SKM-1 (cell line): ENCODE measurements around the gene KLK10.

Source experiments
- DNase-seq: peaks from one replicate; lab custom pipeline; 2025; ENCODE audit not compliant: unreplicated experiment; lab: John Stamatoyannopoulos, UW

The KLK10 gene

DNA sequence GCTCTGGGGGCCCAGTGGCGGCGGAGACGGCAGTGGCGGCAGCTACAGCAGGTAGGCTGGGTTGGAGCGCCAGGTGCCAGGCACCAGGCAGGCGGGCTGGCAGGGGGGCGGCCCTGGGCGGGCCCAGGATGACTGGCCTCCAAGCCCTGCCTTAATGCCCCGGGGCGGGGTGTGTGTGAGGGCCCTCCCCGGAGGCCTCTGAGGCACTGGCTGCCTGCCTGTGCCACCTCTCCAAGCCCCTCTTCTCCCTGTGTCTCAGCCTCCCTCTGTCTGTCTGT lies 7.0 kb upstream of the KLK10 start, which contains the start of gene KLK11:
KLK11 (minus strand) TSS at position 63 of the 278 bp plus-strand sequence. CDS start 985 bp downstream, outside the sequence.
- DNase-seq, result no peak

DNA sequence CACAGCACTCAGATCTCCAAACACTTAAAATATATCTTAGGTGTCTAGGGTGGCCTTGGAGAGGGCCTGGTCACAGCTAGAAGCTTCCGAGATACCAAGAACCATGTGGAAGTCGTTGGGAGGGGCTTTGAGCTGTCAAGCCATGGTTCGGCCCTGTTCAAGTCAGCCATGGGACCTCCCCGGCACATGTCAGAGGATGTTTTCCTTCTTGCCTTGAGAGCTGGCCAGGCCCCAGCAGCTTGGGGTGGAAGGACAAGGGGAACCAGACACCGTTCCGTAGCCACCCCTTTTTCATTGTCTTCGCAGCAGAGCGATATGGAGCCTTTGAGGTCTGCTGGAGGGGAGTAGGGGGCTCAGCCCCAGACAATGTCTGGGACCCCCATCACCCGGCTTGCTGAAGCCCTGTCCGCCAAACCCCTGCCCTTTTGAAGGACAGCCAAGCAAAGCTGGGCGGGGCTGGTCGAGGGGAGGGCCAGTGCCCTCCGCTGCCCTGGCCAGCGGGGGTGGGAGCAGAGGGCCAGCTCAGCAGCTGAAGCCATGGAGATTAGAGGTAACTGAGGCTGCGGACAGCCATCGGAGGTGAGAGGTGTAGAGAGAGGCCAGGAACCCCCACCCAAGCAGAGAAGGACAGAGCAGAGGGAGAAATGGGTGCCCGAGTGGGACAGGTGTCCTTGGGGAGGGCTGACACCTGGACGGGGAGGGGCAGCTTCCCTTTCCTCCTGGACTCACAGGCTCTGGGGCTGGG lies 6.5 kb upstream of the KLK10 start:
- DNase-seq, result no peak

DNA sequence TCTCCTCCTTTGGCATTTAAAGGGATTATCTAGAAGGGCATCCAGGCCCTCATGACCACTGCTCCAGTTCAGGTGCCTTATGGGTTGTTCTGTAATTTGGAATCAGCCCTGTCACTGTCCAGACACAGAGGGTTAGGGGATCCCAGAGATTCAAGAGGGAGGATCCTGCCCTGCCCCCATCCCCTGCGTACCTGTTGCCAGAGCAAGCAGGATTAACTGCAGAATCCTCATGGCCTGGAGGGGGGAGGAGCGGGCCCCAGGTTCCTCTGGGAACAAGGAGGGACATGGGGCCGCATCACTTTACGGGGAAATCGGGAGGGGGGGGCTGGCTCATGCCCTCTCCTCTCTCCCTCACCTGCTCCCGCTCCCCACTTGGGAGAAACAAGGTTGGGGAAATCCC lies 5.9 kb upstream of the KLK10 start:
- no peak for DNase-seq

DNA sequence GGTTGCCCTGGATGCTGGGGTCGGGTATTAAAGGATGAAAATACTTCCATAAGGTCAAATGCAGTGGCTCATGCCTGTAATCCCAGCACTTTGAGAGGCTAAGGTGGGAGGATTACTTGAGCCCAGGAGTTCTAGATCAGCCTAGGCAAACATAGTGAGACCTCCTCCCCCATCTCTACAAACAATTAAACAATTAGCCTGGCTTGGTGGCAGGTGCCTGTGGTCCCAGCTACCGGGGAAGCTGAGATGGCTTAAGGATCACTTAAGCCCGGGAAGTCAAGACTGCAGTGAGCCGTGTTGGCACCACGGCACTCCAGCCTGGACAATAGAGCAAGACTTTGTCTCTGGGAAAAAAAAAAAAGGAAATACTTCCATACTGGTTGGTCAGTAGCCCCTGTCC lies 5.4 kb upstream of the KLK10 start:
- DNase-seq, result no peak

DNA sequence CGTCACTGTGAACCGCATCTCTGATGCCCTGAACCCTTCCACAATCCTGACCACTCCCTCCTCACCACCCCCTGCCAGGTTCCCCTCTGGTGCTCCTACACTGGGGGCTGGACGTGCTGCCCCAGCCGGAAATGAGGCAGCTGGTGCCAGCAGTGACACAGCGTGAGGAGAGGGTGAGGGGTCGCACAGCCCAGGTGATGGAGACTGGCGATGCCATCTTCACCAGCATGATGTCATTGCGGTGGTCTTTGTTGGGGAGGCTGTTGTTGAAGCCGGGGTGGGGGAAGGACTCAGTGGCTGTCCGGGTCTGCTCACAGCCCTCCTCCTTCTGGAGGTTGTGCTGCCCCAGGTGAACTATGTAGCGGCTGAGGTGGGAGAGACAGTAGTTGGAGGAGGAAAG lies 4.4 kb upstream of the KLK10 start:
- DNase-seq, result no peak

DNA sequence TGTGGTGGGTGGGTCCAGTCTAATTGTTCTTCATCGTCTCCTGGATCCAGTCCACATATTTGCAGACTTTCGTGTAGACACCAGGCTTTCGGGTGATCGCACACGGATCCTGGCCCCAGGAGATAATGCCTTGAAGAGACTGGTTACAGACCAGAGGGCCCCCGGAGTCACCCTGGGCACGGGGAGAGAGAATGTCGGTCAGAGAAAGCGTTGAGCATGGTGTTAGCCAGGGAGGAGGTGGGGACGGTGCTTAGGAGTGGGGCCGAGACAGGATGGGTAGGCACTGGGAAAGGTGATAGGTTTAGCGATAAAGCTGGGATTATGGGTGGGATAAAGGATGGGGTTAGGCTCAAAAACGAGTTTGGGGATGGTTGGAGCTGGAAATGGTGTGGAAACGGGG lies 3.0 kb upstream of the KLK10 start:
- DNase-seq, result no peak

DNA sequence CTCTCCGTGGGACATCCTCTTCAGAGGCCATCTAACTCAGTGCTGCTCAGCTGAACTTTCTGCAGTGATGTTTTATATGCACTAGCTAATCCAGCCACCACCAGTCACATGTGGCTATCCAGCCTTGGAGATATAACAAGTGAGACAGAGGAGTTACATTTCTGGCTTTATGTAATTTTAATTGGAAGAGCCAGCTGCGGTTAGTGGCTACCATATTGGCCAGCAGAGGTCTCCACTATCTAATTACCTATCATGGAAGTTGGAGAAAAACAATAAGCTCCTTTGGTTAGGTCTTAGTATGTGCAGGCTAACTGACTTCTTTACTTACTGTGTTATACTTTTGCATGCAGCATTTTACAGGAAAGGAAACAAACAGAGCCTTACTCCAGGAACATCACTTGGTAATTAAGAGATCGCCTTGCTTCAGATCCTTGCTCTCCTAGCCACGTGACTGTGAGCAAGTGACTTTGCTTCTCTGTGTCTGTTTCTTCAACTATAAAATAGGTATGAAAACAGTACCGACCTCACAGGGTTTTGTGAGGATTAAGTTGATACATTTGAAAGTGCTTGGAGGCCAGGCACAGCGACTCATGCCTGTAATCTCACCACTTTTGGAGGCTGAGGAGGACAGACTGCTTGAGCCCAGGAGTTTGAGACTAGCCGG lies 1.6 kb upstream of the KLK10 start:
- no peak for DNase-seq

DNA sequence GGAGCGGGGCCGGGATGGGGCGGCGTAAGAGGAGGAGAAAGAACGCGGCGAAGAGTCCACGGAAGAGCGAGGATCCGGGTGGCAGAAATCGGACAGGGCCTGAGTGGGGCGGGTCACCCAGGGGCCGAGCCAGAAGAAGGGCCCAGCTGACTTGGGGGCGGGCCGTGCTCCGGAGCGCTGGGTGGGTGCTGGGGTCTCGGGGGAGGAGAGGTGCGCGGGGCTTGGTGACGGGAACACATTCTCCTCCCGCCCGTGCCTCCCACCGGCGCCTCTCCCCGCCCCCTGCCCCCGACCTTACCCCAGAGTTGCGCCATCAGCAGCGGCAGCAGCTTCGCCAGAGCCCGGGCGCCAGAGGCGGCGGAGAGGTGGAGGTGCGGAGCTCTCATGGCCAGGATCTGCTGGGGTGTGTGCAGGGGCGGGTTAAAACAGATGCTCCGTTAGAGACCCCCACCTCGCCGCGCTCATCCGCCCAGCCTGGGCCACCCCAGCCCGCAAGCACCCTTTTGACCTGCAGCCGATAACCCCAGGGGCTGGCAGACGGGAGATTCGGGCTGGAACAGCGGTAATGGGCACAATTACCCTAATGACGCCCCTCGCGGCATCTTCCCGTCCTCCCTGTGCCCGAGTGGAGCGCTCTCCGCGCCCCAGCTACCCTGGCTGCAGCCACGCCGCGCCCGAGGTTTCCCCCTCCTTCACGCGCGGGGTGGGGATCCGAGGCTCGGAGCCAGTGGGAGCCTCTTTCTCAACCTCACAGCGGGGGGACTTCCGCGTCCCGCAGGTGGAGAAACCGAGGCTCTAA lies 565 bp downstream of the KLK10 start:
- no peak for DNase-seq

DNA sequence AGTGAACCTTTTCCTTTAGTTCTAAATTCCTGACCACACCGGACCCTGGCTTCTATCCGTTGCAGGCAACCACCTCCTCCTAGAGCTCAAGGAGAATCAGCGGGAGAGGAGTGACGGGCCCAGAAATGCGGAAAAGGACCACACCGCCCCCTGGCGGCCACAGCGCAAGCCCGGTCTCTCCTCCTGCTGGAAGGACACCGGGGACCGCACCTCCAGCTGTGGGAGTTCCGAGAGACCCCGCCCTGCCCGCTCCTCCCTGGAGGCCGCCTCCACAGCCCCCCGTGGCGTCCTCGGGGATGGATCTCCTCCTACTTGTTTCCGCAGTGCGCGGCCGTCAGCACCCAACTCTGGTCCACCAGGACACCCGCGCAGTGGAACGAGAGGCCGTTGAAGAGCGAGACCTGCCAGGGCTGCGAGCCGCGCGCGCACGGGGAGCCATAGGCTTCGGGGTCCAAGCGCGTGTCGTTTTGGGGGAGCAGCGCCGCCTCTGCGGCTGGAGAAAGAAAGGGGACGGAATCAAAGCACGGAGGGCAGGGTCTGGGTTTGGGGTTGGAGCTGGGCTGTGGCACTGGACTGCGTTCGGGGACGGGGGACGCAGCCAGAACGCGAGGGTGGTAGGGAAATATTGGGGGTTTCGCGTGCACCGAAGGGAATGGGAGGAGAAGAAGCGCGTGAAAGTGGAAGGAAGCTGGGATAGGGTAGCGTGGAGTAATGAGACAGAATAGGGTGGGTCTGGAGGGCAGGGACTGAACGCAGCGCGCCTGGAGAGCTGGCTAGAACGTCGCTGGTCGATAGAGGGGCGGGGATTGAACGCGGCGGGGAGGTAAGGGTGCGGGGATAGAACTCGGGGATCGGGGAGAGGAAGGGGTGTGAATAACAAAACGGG lies 2.5 kb downstream of the KLK10 start:
- no peak for DNase-seq

DNA sequence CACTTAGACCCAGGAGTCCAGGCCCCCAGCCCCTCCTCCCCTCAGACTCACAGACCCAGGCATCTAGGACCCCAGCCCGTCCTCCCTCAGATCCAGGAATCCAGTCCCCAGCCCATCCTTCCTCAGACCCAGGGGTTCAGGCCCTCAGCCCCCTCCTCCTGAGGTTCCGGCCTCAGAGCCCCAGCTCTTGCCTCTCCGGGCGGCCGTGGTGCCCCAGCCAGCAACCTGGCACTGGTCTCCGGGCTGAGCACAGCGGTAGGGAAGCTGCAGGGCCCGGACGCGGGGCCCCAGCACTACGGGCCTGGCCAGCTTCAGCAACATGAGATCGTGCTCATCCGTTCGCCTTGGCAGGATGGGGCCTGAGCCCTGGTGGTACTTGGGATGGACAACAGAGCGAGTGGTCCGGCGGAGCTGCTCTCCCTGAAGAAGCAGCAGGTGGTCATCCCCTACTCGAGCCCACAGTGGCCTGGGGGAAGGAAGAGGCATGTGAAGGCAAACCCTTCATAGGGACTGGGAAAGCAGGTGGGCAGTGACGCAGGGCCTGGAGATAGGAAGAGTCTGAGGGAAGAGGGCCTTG lies 3.7 kb downstream of the KLK10 start:
- no peak for DNase-seq

DNA sequence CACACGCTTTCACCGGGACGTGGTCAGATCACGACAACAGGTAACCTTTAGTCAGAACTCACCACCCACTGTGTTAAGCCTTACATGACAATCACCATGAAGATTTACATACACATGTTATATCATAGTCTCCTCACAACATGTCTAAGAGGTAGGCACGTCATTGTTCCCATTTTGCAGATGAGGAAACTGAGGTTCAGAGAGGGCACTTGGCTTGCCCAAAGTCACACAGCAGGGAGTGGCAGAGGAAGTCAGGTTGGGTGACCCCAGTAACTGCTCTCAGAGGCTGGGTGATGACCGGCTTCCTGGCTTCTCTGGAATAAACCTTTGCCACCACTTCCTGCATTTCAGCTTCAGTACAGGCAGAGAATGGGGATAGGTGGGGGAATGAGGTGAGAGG lies 5.3 kb downstream of the KLK10 start:
- no peak for DNase-seq

DNA sequence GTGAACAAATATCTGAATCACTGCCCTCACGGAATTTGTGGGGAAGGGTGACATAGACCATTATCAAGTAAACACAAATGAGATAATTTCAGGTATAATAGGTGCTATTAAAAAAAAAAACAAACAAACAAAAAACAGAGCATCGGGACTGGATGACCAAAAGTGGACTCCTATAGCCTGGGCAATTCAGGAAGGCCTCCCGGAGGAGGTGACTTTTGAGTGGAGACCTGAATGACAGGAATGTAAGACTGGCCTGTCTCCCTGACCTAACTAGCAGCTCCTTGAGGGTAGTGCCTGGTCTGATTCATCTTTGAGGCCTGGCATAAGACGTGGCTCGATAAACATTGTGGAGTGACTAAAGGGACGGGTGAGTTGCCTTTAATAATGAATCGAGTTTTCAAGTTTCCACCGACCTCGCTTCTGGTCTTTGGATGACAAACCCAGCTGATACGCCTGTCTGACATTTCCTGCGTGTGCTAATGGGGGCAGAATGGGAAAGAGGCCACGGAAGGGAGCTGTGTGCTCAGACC lies 6.8 kb downstream of the KLK10 start:
- no peak for DNase-seq

DNA sequence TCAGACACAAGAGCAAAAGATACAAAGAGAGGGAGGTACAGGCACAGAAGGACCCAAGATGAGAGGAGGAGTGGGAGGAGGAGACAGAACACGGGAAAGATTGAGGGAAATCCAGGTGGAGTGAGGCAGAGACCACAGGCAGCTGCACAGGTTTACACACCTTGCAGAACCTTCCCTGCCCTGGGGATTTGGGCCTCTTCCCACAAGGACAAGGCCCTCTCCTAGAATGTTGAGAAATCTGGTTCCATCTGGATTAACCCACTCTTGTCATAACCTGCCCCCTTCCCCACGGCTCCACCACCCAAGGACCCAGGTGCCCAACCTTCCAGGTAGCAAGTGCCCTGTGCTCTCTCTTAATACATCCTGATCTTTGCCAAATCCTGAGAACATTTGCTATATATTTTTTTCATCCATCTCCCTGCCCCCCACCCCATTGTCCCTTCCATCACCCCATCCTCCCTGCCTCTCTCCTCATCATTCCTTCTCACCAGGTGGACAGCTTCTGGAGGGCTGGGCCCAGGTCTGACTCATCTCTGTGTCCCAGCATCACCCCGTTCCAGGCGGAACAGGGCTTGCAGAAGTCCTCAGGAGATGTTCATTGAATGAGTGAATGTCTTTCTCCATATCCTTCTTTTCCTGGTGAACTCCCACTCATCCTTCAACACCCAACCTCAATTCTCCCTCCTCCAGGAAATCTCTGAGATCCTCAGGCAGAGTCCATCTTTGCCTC lies 9.3 kb downstream of the KLK10 start:
- DNase-seq, result no peak

DNA sequence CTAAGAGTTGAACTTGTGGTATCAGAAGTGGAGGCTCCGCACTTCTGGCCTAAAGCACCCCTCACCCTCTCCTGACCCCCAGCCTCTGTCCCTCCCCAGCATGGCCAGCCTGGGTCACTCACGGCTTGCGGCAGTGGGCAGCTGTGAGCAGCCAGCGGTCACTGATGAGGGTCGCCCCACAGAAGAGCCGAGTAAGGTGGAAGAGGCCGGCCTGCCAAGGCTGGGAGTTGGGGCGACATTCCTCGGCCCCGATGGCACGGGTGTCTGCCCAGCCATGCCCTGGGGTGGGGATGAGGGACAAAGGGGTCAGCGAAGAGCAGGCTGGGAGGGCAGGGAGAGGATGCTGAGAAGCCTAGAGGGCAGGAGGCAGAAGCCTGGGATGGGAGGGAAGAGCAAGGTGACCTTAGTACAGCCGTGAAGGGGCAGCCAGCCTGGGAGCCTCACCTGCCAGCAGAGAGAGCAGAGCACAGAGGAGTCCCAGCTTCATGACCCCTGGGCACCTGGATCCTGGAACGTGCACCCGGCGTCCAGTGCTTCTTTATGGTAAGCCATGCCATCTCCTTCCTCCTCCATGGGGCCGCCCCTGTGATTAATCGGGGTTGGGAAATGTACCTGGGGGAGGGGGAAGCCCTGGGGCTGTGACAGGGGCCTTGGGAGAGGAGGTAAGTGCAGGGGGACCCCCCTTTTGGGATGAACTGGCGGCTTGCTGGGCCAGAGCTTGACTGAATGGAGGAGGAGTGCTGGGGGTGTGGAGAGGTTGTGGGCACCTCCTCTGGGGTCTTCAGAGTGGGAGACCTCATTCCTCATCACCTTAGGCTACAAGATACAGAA lies 10.2 kb downstream of the KLK10 start:
- no peak for DNase-seq

DNA sequence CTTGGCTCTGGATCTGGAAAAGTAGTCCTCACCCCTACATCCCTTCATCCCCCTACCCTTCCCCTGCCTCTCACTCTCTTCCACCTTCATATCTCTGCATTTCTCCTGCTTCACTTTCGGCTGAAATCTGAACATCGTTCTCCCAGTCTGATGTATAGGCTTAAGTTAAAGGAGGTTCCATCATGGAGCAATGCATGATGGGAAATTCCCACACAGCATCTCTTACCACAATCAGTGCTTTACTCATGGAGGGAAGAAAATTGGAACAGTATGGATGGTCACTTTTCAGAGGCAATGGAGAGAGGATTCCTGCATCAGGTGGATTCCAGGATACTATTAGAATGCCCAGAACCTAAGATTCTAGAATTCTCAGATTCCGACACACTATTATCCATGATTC lies 12.0 kb downstream of the KLK10 start:
- no peak for DNase-seq

DNA sequence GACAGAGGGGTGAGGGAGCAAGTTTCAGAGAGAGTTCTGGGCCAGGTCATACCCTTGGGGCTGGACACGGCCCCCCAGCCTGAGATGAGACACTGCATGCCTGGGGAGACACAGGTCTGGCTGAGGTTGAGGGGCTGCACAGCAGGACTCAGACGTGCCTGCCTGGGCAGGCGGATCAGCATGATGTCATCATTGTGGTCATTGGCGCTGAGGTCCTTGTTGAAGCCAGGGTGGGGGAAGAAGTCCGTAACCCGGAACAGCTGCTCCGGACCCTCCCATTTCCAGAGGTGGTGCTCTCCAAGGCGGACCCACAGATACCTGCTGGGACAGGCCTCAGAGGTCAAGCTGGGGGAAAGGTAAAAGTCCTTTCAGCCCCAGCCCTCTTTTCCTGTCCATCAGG lies 13.1 kb downstream of the KLK10 start:
- no peak for DNase-seq

DNA sequence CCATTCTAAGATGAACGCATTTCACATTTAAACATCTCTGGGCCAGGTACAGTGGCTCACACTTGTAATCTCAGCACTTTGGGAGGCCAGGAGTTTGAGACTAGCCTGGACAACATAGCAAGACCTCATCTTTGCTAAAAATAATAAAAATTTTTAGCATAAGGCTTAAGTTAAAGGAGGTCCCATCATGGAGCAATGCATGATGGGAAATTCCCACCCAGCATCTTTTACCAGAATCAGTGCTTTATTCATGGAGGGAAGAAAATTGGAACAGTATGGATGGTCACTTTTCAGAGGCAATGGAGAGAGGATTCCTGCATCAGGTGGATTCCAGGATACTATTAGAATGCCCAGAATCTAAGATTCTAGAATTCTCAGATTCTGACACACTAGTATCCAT lies 14.3 kb downstream of the KLK10 start:
- no peak for DNase-seq

DNA sequence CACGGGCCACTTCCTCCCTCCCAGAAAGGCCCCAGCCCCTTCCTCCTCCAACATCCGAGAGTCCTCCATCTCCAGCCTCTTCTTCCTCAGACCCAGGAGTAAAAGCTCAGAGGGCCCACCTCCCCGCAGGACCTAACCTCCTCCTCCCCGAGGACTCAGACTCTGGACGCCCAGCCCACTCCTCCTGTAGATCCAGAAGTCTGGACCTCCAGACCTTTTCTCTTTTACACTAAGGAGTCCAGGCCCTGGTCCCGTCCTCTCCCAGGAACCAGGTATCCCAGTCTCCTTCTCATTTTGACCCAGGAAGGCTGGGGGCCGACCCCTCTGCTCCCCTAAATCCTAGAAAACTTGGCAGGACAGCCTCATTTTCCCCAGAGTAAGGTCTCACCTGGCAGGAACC lies 16.2 kb downstream of the KLK10 start:
- DNase-seq, result no peak
